ENCODE results near the gene MAST4.

The MAST4 gene

GRCh38 chr5:66805514-66806430, 209.6 kb downstream of the MAST4 start:
- Histone ChIP-seq H3K27me3 (ENCODE audit: control insufficient read depth, insufficient read depth, low read length) (no peaks in the 10 kb centered on the region), H3K9ac (ENCODE audit: low read depth, low read length) (no peak overlapping the region), H3K9me3 (ENCODE audit: control insufficient read depth, insufficient read depth, low read length) (no peaks in the 10 kb centered on the region)

DNA sequence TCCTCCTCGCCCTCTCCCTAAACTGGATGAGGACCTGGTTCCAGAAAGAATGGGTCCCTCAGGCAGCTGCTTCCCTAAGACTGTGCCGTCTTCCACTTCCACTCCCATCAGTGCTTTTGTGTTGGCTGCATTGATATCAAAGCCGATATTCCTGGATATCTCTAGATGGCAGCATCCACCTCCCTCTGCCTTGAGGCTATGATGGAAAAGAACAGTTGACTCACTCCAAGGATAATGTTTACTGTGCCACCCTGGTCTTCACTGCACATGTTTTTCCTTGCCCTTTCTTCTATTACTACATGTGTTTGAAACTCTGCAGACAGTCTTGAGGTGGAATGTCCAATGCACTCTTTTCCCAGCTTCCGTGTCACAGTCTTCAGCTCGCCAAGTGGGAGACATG, 211.6 kb downstream of the MAST4 start:
- no peak overlapping the region for H3K9ac ChIP-seq (ENCODE audit: low read depth, low read length)
- no peaks in the 10 kb centered on the region for H3K36me3 ChIP-seq (ENCODE audit: control insufficient read depth, insufficient read depth, low read length)
- H3K27me3 ChIP-seq (ENCODE audit: control insufficient read depth, insufficient read depth, low read length) = no peaks in the 10 kb centered on the region
- H3K9me3 ChIP-seq (ENCODE audit: control insufficient read depth, insufficient read depth, low read length) = no peaks in the 10 kb centered on the region
- H3K4me1 ChIP-seq (ENCODE audit: control insufficient read depth, insufficient read depth, low read length) = no peaks in the 10 kb centered on the region
- H3K4me3 ChIP-seq (ENCODE audit: low read depth, low read length) = no peak overlapping the region

More at GRCh38 chr5:66805514-66806430, 209.6 kb downstream of the MAST4 start:
- no peak overlapping the region for H3K4me3 ChIP-seq (ENCODE audit: low read depth, low read length)
- H3K4me1 ChIP-seq (ENCODE audit: control insufficient read depth, insufficient read depth, low read length) = no peaks in the 10 kb centered on the region
- H3K36me3 ChIP-seq (ENCODE audit: control insufficient read depth, insufficient read depth, low read length) = no peaks in the 10 kb centered on the region

DNA sequence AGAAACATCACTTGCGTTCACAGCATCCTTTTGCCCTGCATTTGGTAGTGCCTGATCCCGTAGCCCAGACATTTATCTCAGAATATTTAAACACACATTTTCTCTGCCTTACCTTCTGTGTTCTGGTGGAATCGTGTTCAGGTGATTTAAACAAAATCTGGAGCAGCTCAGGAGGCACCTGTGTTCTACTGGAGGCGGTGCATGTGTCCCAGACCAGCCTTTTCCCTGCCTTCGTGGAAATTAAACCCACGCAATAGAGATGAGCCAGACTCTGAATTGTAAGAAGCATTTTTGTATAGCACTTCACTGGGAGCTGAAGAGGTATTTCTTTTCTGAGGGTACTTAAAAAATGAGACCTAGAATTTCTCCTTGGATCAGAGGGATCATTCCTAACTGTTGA, 212.5 kb downstream of the MAST4 start:
- H3K36me3 ChIP-seq (ENCODE audit: control insufficient read depth, insufficient read depth, low read length) = no peaks in the 10 kb centered on the region
- no peak overlapping the region for H3K9ac ChIP-seq (ENCODE audit: low read depth, low read length)
- no peaks in the 10 kb centered on the region for H3K9me3 ChIP-seq (ENCODE audit: control insufficient read depth, insufficient read depth, low read length)
- H3K4me3 ChIP-seq (ENCODE audit: low read depth, low read length) = no peak overlapping the region
- no peaks in the 10 kb centered on the region for H3K4me1 ChIP-seq (ENCODE audit: control insufficient read depth, insufficient read depth, low read length)
- no peaks in the 10 kb centered on the region for H3K27me3 ChIP-seq (ENCODE audit: control insufficient read depth, insufficient read depth, low read length)

DNA sequence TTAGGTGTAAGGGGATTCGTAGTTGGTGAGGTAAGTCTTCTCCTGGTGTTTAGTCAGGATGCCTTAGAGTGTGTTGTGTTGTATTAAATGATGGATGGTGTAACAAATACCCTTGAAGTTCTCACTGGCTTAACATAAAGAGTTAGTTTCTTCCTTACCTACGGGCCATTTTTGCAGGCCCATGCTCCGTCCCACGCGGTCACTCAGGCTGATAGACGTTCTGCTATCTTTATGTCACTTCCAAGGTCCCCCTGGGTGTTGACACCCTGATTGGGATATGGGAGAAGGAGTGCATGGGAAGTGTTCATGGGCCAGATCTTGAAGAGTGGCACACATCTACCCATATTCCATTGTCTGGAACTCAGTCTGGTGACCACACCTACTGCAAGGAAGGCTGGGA, 214.0 kb downstream of the MAST4 start:
- Histone ChIP-seq H3K36me3 (ENCODE audit: control insufficient read depth, insufficient read depth, low read length) (no peaks in the 10 kb centered on the region), H3K27me3 (ENCODE audit: control insufficient read depth, insufficient read depth, low read length) (no peaks in the 10 kb centered on the region)

GRCh38 chr5:66810848-66811261, 214.7 kb downstream of the MAST4 start:
- H3K4me1 ChIP-seq (ENCODE audit: control insufficient read depth, insufficient read depth, low read length) = peaks cover 4% of the 10 kb centered on the region
- H3K9ac ChIP-seq (ENCODE audit: low read depth, low read length) = no peak overlapping the region
- no peak overlapping the region for H3K4me3 ChIP-seq (ENCODE audit: low read depth, low read length)
- H3K36me3 ChIP-seq (ENCODE audit: control insufficient read depth, insufficient read depth, low read length) = no peaks in the 10 kb centered on the region
- H3K27me3 ChIP-seq (ENCODE audit: control insufficient read depth, insufficient read depth, low read length) = no peaks in the 10 kb centered on the region
- H3K9me3 ChIP-seq (ENCODE audit: control insufficient read depth, insufficient read depth, low read length) = no peaks in the 10 kb centered on the region

More for the DNA sequence above, 214.0 kb downstream of the MAST4 start:
- no peak overlapping the region for H3K9ac ChIP-seq (ENCODE audit: low read depth, low read length)
- H3K4me3 ChIP-seq (ENCODE audit: low read depth, low read length) = no peak overlapping the region
- peaks cover 4% of the 10 kb centered on the region for H3K4me1 ChIP-seq (ENCODE audit: control insufficient read depth, insufficient read depth, low read length)
- no peaks in the 10 kb centered on the region for H3K9me3 ChIP-seq (ENCODE audit: control insufficient read depth, insufficient read depth, low read length)

- no peak overlapping the region for H3K4me3 ChIP-seq (ENCODE audit: low read depth, low read length)
- H3K4me1 ChIP-seq (ENCODE audit: control insufficient read depth, insufficient read depth, low read length) = peaks cover 4% of the 10 kb centered on the region
- no peaks in the 10 kb centered on the region for H3K27me3 ChIP-seq (ENCODE audit: control insufficient read depth, insufficient read depth, low read length)
- no peak overlapping the region for H3K9ac ChIP-seq (ENCODE audit: low read depth, low read length)
- H3K9me3 ChIP-seq (ENCODE audit: control insufficient read depth, insufficient read depth, low read length) = no peaks in the 10 kb centered on the region
- no peaks in the 10 kb centered on the region for H3K36me3 ChIP-seq (ENCODE audit: control insufficient read depth, insufficient read depth, low read length)
Measured at GRCh38 chr5:66812291-66812690, 216.1 kb downstream of the MAST4 start.

DNA sequence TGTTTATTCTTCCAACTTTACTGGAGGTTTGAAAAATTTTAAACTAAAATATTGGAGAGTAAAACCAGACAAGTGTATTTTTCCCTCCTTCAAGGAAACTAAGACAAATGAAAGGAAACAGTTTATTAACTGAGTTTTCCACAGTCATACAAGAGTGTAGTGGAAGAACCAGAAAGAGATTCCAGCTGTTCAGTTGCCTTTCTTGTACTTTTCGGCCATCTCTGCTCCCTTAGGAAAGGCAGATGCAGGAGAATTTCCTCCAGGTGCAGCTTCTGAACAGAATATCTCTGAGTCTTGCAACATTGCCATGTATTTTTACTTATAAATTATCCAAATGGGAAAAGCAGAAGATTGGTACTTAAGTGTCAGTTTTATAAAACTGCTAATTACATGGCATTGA, 217.1 kb downstream of the MAST4 start:
- H3K9me3 ChIP-seq (ENCODE audit: control insufficient read depth, insufficient read depth, low read length) = no peaks in the 10 kb centered on the region
- H3K9ac ChIP-seq (ENCODE audit: low read depth, low read length) = no peak overlapping the region
- no peak overlapping the region for H3K4me3 ChIP-seq (ENCODE audit: low read depth, low read length)
- H3K4me1 ChIP-seq (ENCODE audit: control insufficient read depth, insufficient read depth, low read length) = peaks cover 4% of the 10 kb centered on the region
- H3K27me3 ChIP-seq (ENCODE audit: control insufficient read depth, insufficient read depth, low read length) = no peaks in the 10 kb centered on the region
- H3K36me3 ChIP-seq (ENCODE audit: control insufficient read depth, insufficient read depth, low read length) = no peaks in the 10 kb centered on the region

DNA sequence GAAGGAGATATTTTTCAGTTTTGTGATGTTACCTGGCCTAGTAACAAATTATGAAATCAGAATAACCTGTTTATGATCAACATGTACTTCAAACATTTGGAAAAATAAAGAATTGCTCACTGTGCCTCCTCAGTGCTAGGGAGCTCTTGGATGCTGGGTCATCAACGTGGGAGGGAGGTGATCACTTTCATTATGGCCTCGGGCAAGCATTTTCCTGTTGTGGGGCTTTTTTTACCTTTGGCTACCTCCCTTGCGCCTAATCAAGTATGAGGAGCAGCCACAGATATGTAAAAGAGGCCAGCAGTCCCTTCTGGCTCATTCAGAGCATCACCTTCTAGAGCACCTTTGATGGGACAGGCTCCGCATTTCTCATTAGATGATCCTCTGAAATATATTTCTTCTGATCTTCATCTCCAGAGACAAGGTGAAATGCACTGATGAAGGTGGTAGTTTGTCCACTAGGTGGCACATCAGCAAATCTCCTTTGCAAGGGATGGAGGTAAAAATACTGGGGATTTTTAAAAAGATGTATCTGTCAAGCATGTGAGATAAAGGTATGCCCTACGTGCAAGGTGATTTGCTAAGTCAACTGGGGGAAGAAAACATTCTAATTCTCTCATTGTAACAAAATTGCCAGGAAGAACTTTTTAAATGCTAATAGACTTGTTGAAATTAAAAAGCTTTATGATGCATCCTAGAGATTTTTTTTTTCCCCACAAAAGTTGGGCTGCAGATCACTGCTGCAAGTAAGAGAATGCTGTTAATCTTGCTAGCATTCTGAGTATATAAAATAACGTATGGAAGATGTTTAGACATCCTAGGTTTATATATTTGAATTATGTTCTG, 218.2 kb downstream of the MAST4 start:
- Histone ChIP-seq H3K4me1 (ENCODE audit: control insufficient read depth, insufficient read depth, low read length) (peaks cover 4% of the 10 kb centered on the region), H3K36me3 (ENCODE audit: control insufficient read depth, insufficient read depth, low read length) (no peaks in the 10 kb centered on the region), H3K9me3 (ENCODE audit: control insufficient read depth, insufficient read depth, low read length) (no peaks in the 10 kb centered on the region), H3K9ac (ENCODE audit: low read depth, low read length) (no peak overlapping the region), H3K27me3 (ENCODE audit: control insufficient read depth, insufficient read depth, low read length) (no peaks in the 10 kb centered on the region), H3K4me3 (ENCODE audit: low read depth, low read length) (no peak overlapping the region)

- no peaks in the 10 kb centered on the region for H3K27me3 ChIP-seq (ENCODE audit: control insufficient read depth, insufficient read depth, low read length)
- no peaks in the 10 kb centered on the region for H3K36me3 ChIP-seq (ENCODE audit: control insufficient read depth, insufficient read depth, low read length)
Measured at GRCh38 chr5:66818304-66818934, 222.2 kb downstream of the MAST4 start.

DNA sequence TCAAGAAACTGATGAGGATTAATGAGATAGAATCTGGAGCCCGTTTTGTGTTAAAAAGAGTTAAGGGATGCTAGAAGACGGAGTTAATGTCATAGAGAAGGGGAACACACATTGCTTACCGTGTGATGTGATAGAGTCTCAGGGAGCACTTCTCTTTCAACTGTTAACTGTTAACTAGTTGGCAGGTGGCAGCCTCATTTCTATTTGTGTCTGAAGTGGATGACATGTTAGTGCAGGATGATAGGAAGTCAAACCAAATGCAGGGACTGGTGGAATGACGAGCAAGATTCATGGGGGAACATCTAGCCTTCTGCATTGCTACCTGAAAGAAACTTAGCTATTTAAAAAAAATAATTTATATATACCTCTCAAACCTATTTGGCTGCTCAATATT, 222.7 kb downstream of the MAST4 start:
- Histone ChIP-seq H3K4me1 (ENCODE audit: control insufficient read depth, insufficient read depth, low read length) (peaks cover 3% of the 10 kb centered on the region), H3K9me3 (ENCODE audit: control insufficient read depth, insufficient read depth, low read length) (no peaks in the 10 kb centered on the region), H3K36me3 (ENCODE audit: control insufficient read depth, insufficient read depth, low read length) (no peaks in the 10 kb centered on the region), H3K27me3 (ENCODE audit: control insufficient read depth, insufficient read depth, low read length) (no peaks in the 10 kb centered on the region), H3K4me3 (ENCODE audit: low read depth, low read length) (no peak overlapping the region), H3K9ac (ENCODE audit: low read depth, low read length) (no peak overlapping the region)

More at GRCh38 chr5:66818304-66818934, 222.2 kb downstream of the MAST4 start:
- peaks cover 4% of the 10 kb centered on the region for H3K4me1 ChIP-seq (ENCODE audit: control insufficient read depth, insufficient read depth, low read length)
- no peak overlapping the region for H3K9ac ChIP-seq (ENCODE audit: low read depth, low read length)
- no peaks in the 10 kb centered on the region for H3K9me3 ChIP-seq (ENCODE audit: control insufficient read depth, insufficient read depth, low read length)
- no peak overlapping the region for H3K4me3 ChIP-seq (ENCODE audit: low read depth, low read length)

GRCh38 chr5:66820630-66821207, 224.5 kb downstream of the MAST4 start:
- Histone ChIP-seq H3K9me3 (ENCODE audit: control insufficient read depth, insufficient read depth, low read length) (no peaks in the 10 kb centered on the region), H3K27me3 (ENCODE audit: control insufficient read depth, insufficient read depth, low read length) (no peaks in the 10 kb centered on the region), H3K4me1 (ENCODE audit: control insufficient read depth, insufficient read depth, low read length) (no peaks in the 10 kb centered on the region), H3K36me3 (ENCODE audit: control insufficient read depth, insufficient read depth, low read length) (no peaks in the 10 kb centered on the region), H3K9ac (ENCODE audit: low read depth, low read length) (no peak overlapping the region), H3K4me3 (ENCODE audit: low read depth, low read length) (no peak overlapping the region)
